ENCODE results near the gene CALN1.
"Not testable (repeated sequence)": the region's sequence is repeated elsewhere in the genome, so short reads cannot be mapped to it uniquely, and the experiment has no call there.

CALN1 gene

GRCh38 chr7:71851776-71852498 is 560.2 kb downstream of the CALN1 start:
- DNase-seq, result no peak

- no peak for DNase-seq
Observed at GRCh38 chr7:71846160-71846559, 566.0 kb downstream of the CALN1 start.

- DNase-seq, result no peak
Observed at GRCh38 chr7:71843676-71844075, 568.5 kb downstream of the CALN1 start.

GRCh38 chr7:71842786-71843185 is 569.4 kb downstream of the CALN1 start:
- no peak for DNase-seq

- DNase-seq, result no peak
Observed at GRCh38 chr7:71842381-71842780, 569.8 kb downstream of the CALN1 start.

- no peak for DNase-seq
Observed at GRCh38 chr7:71835056-71835455, 577.1 kb downstream of the CALN1 start.

GRCh38 chr7:71829515-71829914 is 582.6 kb downstream of the CALN1 start:
- DNase-seq, result no peak

- no peak for DNase-seq
Observed at GRCh38 chr7:71828361-71828760, 583.8 kb downstream of the CALN1 start.

- no peak for DNase-seq
Observed at GRCh38 chr7:71826141-71826540, 586.0 kb downstream of the CALN1 start.

GRCh38 chr7:71824006-71824760 is 588.0 kb downstream of the CALN1 start:
- DNase-seq, result no peak

- DNase-seq, result not testable (repeated sequence)
Observed at GRCh38 chr7:71822406-71822805, 589.7 kb downstream of the CALN1 start.

GRCh38 chr7:71817916-71818315 is 594.2 kb downstream of the CALN1 start:
- no peak for DNase-seq

- DNase-seq, result no peak
Observed at GRCh38 chr7:71808115-71808514, 604.0 kb downstream of the CALN1 start.

GRCh38 chr7:71804256-71804655 is 607.9 kb downstream of the CALN1 start:
- DNase-seq, result no peak

- no peak for DNase-seq
Observed at GRCh38 chr7:71801976-71802375, 610.2 kb downstream of the CALN1 start.

- no peak for DNase-seq
Observed at GRCh38 chr7:71800321-71800720, 611.8 kb downstream of the CALN1 start.

GRCh38 chr7:71795410-71795809 is 616.7 kb downstream of the CALN1 start:
- no peak for DNase-seq

GRCh38 chr7:71793251-71793650 is 618.9 kb downstream of the CALN1 start:
- DNase-seq, result no peak

GRCh38 chr7:71787513-71787912 is 624.6 kb downstream of the CALN1 start:
- no peak for DNase-seq

- DNase-seq, result no peak
Observed at GRCh38 chr7:71785216-71785615, 626.9 kb downstream of the CALN1 start.

- no peak for DNase-seq
Observed at GRCh38 chr7:71784781-71785180, 627.4 kb downstream of the CALN1 start.

- DNase-seq, result no peak
Observed at GRCh38 chr7:71784180-71784579, 628.0 kb downstream of the CALN1 start.

- no peak for DNase-seq
Observed at GRCh38 chr7:71783779-71784178, 628.4 kb downstream of the CALN1 start.

- no peak for DNase-seq
Observed at GRCh38 chr7:71782051-71782450, 630.1 kb downstream of the CALN1 start.

GRCh38 chr7:71780282-71780681 is 631.9 kb downstream of the CALN1 start:
- DNase-seq, result no peak
